HUES6 (cell line): ENCODE measurements around the gene DGCR8.

ENCODE experiments used
- H3K27ac ChIP-seq: 2 replicates; pipeline ENCODE4 v1.7.0; 2013; ENCODE audit warnings: low read depth, mild to moderate bottlenecking, low read length, inconsistent platforms
- H3K27me3 ChIP-seq: 2 replicates; pipeline ENCODE4 v1.6.1; 2013; ENCODE audit warnings: low read length; ENCODE audit not compliant: control insufficient read depth, insufficient read depth
- H3K36me3 ChIP-seq: 2 replicates; pipeline ENCODE4 v1.6.1; 2013; ENCODE audit warnings: low read length; ENCODE audit not compliant: control insufficient read depth, insufficient read depth
- H3K4me1 ChIP-seq: 2 replicates; pipeline ENCODE4 v1.6.1; 2013; ENCODE audit warnings: low read length; ENCODE audit not compliant: control insufficient read depth, insufficient read depth
- H3K4me3 ChIP-seq: 2 replicates; pipeline ENCODE4 v1.5.1; 2013; ENCODE audit warnings: low read depth, low read length
- H3K9ac ChIP-seq: one replicate; pipeline ENCODE4 v1.6.1; 2013; ENCODE audit warnings: mild to moderate bottlenecking, low read length
- H3K9me3 ChIP-seq: 2 replicates; pipeline ENCODE4 v1.6.1; 2013; ENCODE audit warnings: low read depth, low read length; ENCODE audit not compliant: control insufficient read depth, insufficient read depth

DGCR8 gene

DNA sequence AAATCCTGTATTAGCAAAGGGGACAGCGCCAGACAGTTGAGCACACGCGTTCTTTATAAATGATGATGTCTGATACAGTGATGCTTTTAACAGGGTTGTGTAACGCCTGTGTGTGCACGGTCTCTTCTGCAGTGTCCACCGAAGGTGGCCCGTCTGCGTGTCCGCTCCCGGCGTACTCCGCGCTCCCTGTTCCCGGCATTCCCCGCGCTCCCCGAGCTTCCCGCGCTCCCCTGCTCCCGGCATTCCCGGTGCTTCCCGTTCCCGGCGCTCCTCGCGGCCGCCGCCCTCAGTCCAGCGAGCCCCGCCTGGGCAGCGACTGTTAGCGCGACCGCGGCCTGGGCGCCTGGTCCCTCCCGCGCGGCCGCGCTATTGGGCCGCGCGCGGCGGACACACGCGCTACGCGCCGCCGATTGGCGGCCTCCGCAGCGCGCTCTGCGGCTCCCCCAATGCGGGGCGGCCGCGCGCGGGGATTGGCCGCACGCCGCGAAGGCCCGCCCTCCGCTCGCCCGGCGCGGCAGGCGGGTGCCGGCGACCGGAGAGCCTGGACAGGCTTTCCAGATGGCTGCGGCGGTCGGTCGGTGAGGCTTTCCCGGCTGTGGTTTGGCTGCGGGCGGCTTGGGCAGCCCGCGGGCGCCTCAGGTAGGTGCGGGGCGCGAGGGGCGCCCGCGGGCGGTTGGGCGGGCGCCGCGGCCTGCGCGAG is at the start of gene DGCR8:
Gene DGCR8, plus strand, starts transcription at position 497 of the 700 bp plus-strand sequence. CDS start 5,723 bp downstream, outside the sequence.
- H3K9me3 ChIP-seq = no peaks in the 10 kb centered on the region
- H3K27me3 ChIP-seq = no peaks in the 10 kb centered on the region
- H3K4me3 ChIP-seq = peak within 1 kb of the TSS; percentile 91
- peak within 1 kb of the TSS; percentile 95 for H3K9ac ChIP-seq
- H3K36me3 ChIP-seq = 0 out of 2 replicates have a peak, but pooled peaks cover 3% of the 10 kb centered on the region
- peaks cover 34% of the 10 kb centered on the region for H3K4me1 ChIP-seq
- H3K27ac ChIP-seq = peak within 1 kb of the TSS; percentile 60; the same call in 1 of the 2 replicates

- Histone ChIP-seq H3K4me3 (no peak overlapping the region), H3K27ac (no peak overlapping the region), H3K4me1 (peaks cover 4% of the 10 kb centered on the region; the same call in 1 of the 2 replicates), H3K36me3 (no peaks in the 10 kb centered on the region), H3K9ac (no peak overlapping the region), H3K9me3 (no peaks in the 10 kb centered on the region), H3K27me3 (no peaks in the 10 kb centered on the region)
Observed at GRCh38 chr22:20031732-20032406, 48.2 kb upstream of the DGCR8 start.

GRCh38 chr22:20032407-20032991 is 47.5 kb upstream of the DGCR8 start:
- Histone ChIP-seq H3K36me3 (no peaks in the 10 kb centered on the region; the same call in 1 of the 2 replicates), H3K27ac (no peak overlapping the region), H3K4me3 (no peak overlapping the region), H3K27me3 (no peaks in the 10 kb centered on the region), H3K4me1 (peaks cover 4% of the 10 kb centered on the region; the same call in 1 of the 2 replicates), H3K9ac (no peak overlapping the region), H3K9me3 (no peaks in the 10 kb centered on the region)

- no peak overlapping the region for H3K9ac ChIP-seq
Observed at GRCh38 chr22:20033045-20033706, 46.9 kb upstream of the DGCR8 start.

GRCh38 chr22:20034143-20034542 is 45.9 kb upstream of the DGCR8 start:
- Histone ChIP-seq H3K27me3 (no peaks in the 10 kb centered on the region), H3K4me1 (peaks cover 4% of the 10 kb centered on the region; the same call in 1 of the 2 replicates), H3K9me3 (no peaks in the 10 kb centered on the region), H3K4me3 (no peak overlapping the region), H3K9ac (no peak overlapping the region), H3K27ac (no peak overlapping the region), H3K36me3 (no peaks in the 10 kb centered on the region; the same call in 1 of the 2 replicates)

More at GRCh38 chr22:20033045-20033706, 46.9 kb upstream of the DGCR8 start:
- Histone ChIP-seq H3K36me3 (no peaks in the 10 kb centered on the region; the same call in 1 of the 2 replicates), H3K27me3 (no peaks in the 10 kb centered on the region), H3K4me3 (no peak overlapping the region), H3K9me3 (no peaks in the 10 kb centered on the region), H3K27ac (no peak overlapping the region), H3K4me1 (peaks cover 4% of the 10 kb centered on the region; the same call in 1 of the 2 replicates)

DNA sequence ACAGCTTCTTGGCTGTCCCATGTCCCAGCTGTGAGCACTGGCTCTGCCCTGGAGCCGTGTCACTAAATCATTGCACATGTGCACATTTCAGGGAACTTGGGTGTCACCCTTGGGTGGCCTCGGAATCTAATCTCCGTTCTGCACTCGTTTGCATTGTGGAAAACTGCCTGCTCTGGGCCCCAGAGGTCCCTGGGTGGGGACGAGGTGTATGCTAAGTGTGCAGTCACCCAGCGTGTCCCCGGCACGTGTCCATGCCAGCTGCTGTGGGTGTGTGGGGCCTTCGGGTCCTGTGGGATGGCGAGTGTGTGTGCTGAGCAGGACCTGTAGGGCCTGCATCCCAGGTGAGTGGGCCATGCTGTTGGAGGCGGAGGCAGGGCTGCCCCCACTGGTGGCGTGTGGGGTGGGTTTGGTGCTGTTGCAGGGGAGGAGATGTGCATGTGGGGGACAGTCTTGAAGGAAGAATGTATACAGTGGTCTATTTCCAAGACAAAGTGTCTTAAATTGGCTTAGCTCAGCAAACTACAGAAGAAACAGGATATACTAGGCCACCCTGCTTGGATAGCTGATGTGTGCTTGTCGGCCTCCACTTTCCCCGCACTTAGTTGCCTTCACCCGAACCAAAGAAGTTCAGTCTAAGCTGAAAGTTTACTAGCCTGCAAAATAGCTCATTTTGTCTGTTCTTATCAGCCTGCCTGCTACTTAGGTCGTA is 44.5 kb upstream of the DGCR8 start:
- Histone ChIP-seq H3K4me3 (no peak overlapping the region), H3K27me3 (no peaks in the 10 kb centered on the region), H3K9me3 (no peaks in the 10 kb centered on the region), H3K4me1 (peaks cover 4% of the 10 kb centered on the region; the same call in 1 of the 2 replicates), H3K9ac (no peak overlapping the region), H3K27ac (no peak overlapping the region), H3K36me3 (no peaks in the 10 kb centered on the region; the same call in 1 of the 2 replicates)

DNA sequence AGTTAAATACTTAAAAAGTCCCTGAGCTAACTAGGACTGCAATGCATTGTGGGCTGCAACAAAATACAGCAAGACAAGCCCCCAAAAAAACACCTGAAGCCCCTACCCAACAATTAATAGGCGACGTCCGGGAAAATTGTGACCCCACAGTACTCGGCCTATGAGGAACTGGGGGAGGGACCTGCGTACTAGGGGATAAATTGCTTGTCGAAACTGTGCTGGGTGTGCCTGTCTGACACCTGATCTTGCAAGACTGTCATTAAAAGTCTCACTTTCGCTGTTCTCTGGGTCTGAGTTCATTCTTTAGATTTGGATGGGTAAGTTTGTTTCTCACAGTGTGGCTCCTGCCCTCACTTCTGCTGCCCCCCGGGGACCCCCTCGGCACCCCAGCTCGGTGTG is 44.0 kb upstream of the DGCR8 start:
- Histone ChIP-seq H3K36me3 (no peaks in the 10 kb centered on the region; the same call in 1 of the 2 replicates), H3K4me3 (no peak overlapping the region), H3K9me3 (no peaks in the 10 kb centered on the region), H3K27ac (no peak overlapping the region), H3K9ac (no peak overlapping the region), H3K27me3 (no peaks in the 10 kb centered on the region), H3K4me1 (peaks cover 4% of the 10 kb centered on the region; the same call in 1 of the 2 replicates)

DNA sequence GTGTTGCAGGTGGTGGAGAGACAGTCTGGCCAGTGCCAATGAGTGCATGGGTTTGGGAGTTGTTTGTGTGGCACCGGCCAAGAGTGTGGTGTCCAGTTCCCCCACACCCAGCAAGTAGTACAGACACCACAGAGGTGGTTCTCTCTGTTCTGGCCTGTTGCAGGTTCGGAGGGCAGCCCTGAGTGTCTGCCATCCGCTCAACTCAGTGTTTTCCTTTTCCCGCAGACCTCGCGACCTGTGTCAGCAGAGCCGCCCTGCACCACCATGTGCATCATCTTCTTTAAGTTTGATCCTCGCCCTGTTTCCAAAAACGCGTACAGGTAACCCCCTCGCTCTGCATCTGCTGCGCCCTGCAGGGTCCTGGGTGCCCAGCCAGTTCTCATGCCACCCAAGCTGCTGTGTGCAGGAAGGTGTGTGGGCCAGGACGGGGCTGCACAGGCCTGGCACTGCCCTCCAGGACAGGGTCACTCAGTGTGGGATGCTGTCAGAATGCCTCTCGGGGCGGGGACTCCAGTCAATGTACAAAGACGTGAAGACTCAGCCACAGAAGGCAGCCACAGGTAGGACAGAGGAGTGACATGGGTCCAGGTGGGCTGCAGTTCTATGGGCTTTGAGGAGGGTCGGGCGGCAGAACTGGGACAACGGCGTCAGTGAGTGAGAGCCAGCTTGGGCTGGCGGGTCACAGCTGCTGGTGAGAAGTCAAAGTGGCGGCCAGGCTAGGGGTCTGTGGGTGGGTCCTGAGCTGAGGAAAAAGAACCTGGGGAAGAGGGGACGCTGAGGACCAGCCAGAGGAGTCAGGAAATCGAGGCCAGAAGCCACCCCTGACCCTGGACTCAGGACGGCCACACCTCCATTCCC is 43.3 kb upstream of the DGCR8 start:
- Histone ChIP-seq H3K4me1 (peaks cover 2% of the 10 kb centered on the region; the same call in 1 of the 2 replicates), H3K4me3 (no peak overlapping the region), H3K9ac (peak overlapping the region; percentile 13), H3K27me3 (no peaks in the 10 kb centered on the region), H3K9me3 (no peaks in the 10 kb centered on the region), H3K36me3 (no peaks in the 10 kb centered on the region; the same call in 1 of the 2 replicates), H3K27ac (no peak overlapping the region)

DNA sequence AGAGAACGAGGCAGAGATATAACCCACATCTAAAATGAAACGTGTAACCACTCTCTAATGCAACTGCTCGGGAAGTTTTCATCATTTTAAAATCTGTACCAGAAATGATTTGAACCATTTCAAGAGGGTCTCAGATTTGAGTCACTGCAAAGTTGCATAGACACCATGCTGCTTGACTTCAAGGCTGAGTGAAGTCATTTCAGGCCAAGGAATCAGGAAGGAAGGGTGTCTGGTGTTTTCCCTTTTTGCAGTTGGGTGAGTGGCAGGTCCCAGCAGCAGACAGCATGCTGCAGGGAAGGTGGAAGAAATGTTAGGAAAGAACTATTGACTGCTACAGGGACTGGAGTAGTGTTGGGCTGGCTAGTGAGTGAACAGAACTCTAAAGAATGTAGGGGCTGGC is 42.6 kb upstream of the DGCR8 start:
- Histone ChIP-seq H3K27me3 (no peaks in the 10 kb centered on the region), H3K9me3 (no peaks in the 10 kb centered on the region), H3K4me3 (no peak overlapping the region), H3K36me3 (no peaks in the 10 kb centered on the region; the same call in 1 of the 2 replicates), H3K27ac (no peak overlapping the region), H3K4me1 (no peaks in the 10 kb centered on the region; the same call in 1 of the 2 replicates), H3K9ac (no peak overlapping the region)
